GM12801 (cell line): Measurements from ENCODE around the gene GRPR.

Experiments used
- CTCF ChIP-seq: IDR thresholded peaks from one replicate; pipeline ENCODE4 v1.5.1; 2011; ENCODE audit warnings: control low read depth; ENCODE audit not compliant: insufficient read length; ENCODE audit errors: extremely low read depth

Gene GRPR

DNA sequence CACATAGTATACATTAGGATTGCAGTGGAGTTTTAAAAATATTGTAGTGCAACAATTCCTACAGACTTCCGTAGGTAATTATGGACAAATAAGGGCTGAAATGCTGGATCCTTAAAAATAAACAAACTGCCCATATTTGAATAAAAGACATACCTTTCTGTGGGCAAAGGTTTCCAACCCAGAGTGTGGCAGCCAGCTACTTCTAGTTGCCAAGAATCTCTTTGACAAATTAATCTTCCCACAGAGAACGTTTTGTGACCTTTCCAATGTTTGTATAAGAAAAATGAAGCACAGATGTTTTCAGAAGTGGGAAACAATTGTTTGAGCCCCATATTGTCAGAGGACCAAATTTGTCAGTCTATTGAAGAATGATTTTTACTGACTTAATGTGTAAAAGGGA is 21.1 kb downstream of the GRPR start:
- no peak for TF ChIP-seq CTCF

- TF ChIP-seq CTCF: no peak
Observed at GRCh38 chrX:16145656-16146055, 22.3 kb downstream of the GRPR start.

GRCh38 chrX:16148896-16149295 is 25.5 kb downstream of the GRPR start:
- no peak for TF ChIP-seq CTCF

GRCh38 chrX:16155581-16156096 is 32.3 kb downstream of the GRPR start:
- TF ChIP-seq CTCF: no peak

- TF ChIP-seq CTCF: no peak
Observed at GRCh38 chrX:16156692-16157331, 33.4 kb downstream of the GRPR start.

DNA sequence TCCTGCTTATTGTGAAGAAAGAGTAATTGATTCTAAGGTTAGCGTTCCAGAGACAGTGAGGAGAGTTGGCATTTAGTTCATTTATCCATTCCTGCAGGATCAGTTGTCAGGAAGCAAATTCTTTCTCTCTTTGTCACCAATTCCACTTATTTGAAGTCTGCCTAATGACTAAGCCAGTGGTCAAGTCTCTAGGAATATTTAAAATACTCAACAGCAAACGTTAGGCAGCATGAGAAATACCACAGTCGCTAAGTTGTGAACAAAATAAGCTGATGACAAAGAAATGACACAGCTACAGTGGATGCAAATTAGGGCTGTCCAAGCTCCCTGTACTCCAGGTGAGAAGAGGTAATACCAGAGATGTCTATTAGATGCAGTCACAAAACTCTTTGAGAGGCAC is 37.4 kb downstream of the GRPR start:
- no peak for TF ChIP-seq CTCF

- no peak for TF ChIP-seq CTCF
Observed at GRCh38 chrX:16162391-16162790, 39.0 kb downstream of the GRPR start.

DNA sequence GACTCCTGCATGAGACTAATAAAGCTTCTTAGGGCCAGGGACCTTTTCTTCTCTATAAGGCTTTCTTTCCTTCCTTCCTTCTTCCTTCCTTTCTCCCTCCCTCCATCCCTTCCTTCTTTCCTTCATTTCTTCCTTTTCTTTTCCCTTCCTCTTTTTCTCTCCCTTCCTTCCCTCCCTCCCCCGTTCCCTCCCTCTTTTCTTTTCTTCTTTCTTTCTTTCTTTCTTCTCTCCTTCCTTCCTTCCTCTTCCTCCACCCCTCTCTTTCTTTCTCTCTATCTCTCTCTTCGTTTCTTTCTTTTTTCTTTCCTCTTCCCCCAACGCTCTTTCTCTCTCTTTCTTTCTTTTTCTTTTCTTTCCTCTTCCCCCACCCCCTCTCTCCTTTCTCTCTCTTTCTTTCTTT is 41.4 kb downstream of the GRPR start:
- no peak for TF ChIP-seq CTCF
